ENCODE measurements around the gene AIRE. TPM values are rescaled to one million over a fixed set of nuclear protein-coding genes. Genes with fewer than 3 reads are reported as not detected.

Gene AIRE
- total and polyA plus RNA-seq, 2 of the 13 experiments (the other 11 are each of a cell fraction or from before 2014, with no cell fraction given) = not detected

- TF ChIP-seq NFAT5 (CRISPR knock-in tag; IDR thresholded peaks at IDR 0.05) (no peak), ZNF816 (CRISPR knock-in tag; IDR thresholded peaks at IDR 0.05; ENCODE audit: borderline replicate concordance) (no peak), ZNF724P (CRISPR knock-in tag; IDR thresholded peaks at IDR 0.05; ENCODE audit: borderline replicate concordance) (no peak), PITX1 (CRISPR knock-in tag; IDR thresholded peaks at IDR 0.05) (no peak), RELA (CRISPR knock-in tag; IDR thresholded peaks at IDR 0.05) (no peak), MAX (IDR thresholded peaks at IDR 0.05) (no peak), DMAP1 (CRISPR knock-in tag; IDR thresholded peaks at IDR 0.05) (no peak)
These were observed 28.5 kb downstream of the AIRE start (continued) for GRCh38 chr21:44314128-44314527.

- H3K4me2 ChIP-seq (ENCODE audit: low read depth, low read length) = no peak overlapping the region
- no peak overlapping the region for H2AFZ ChIP-seq (ENCODE audit: low read length)
- no peaks in the 10 kb centered on the region for H3K4me1 ChIP-seq (ENCODE audit: insufficient read depth, low read length)
- H3K27me3 ChIP-seq (ENCODE audit: control insufficient read depth in 1 of 2, insufficient read depth in 2 of 2, low read length in 2 of 2) = no peaks in the 10 kb centered on the region
- BruUV-seq (replicated peaks) = no TSS peak
- H3K36me3 ChIP-seq (replicated peaks in 1 of 2; ENCODE audit: control insufficient read depth in 1 of 2, insufficient read depth in 2 of 2, low read length in 2 of 2) = peaks cover 43 to 62% of the 10 kb centered on the region in 2 experiments; a peak in 4 of 5 replicates
- CTCF ChIA-PET (ENCODE audit: low intra/inter-chr PET ratio, low total read pairs) = no interaction called here
- H3K9me3 ChIP-seq (ENCODE audit: low read length) = no peaks in the 10 kb centered on the region
- no peak overlapping the region for H3K4me3 ChIP-seq (replicated peaks in 1 of 3; ENCODE audit: insufficient read depth in 1 of 3, low read depth in 2 of 3, low read length in 3 of 3)
- ATAC-seq = no peak
- POLR2A ChIA-PET = no interaction called here
- no peak for DNase-seq (ENCODE audit: low spot score)
- in situ Hi-C loops (cut with HindIII; ENCODE audit: extremely low pct_ligation_motif_present, low pct_unique_long_range_greater_than_20kb) = no loop called here
- WGBS (ENCODE audit: low lambda C conversion rate) = 100% methylated on average over 3 of the region's 11 CpGs
- no peak for FAIRE-seq
- H4K20me1 ChIP-seq (ENCODE audit: insufficient read depth, low read length) = 0 out of 2 replicates have a peak, but pooled peaks cover 3% of the 10 kb centered on the region
- H3K79me2 ChIP-seq (ENCODE audit: insufficient read depth, low read length) = no peaks in the 10 kb centered on the region
- intact Hi-C loops (cut with micrococcal nuclease; ENCODE audit: unreplicated experiment) = no loop called here
- H3K27ac ChIP-seq (ENCODE audit: extremely low read length, insufficient read depth, low read length) = no peak overlapping the region
- no peak overlapping the region for H3K9ac ChIP-seq (ENCODE audit: insufficient read depth, low read depth, low read length)
- TF ChIP-seq GRHL1 (CRISPR knock-in tag; conservative IDR thresholded peaks at IDR 0.05) (no peak), ZNF792 (CRISPR knock-in tag; IDR thresholded peaks at IDR 0.05) (no peak), KLF11 (CRISPR knock-in tag; IDR thresholded peaks at IDR 0.05) (no peak), ZNF503 (CRISPR knock-in tag; IDR thresholded peaks at IDR 0.05) (no peak), TRIM22 (IDR thresholded peaks at IDR 0.05) (no peak), ZNF329 (CRISPR knock-in tag; IDR thresholded peaks at IDR 0.05; ENCODE audit: low read depth) (no peak), ZSCAN12 (CRISPR knock-in tag; IDR thresholded peaks at IDR 0.05) (no peak), ZBTB8A (CRISPR knock-in tag; IDR thresholded peaks at IDR 0.05; ENCODE audit: borderline replicate concordance, low read depth) (no peak)
These were observed 28.9 kb downstream of the AIRE start for GRCh38 chr21:44314561-44314960.

Measured in HepG2 (cell line).